ENCODE results near the gene HS3ST4.

The HS3ST4 gene

DNA sequence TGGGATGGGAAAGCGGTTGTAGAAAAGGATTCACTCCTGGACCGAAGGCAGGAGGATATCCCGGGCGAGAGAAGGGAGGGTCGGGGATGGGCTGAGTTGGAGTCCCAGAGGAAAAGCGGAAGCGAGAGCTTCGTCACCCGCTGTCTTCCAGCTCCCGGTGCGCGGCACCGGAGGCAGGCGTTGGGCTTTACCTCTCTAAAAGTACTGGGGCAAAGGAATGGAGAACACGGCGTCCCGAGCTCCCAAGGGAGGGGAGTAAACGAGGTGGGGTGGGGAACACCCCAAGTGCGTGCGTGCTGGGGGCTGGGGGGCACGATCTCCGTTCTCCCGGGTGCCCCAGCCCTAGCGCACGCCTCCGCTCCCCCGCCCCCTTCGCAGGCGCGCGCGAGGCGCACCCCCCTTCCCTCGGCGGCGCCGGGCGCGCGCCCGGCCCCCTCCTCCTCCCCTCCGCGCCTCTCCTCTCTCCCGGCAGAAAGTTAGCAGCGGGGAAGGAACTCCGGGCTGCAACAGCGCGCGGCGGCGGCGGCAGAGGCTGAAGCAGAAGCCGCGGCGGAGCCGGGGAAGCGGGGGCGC lies at the start of gene HS3ST4:
Gene HS3ST4 (plus strand): TSS at position 441 of the 573 bp plus-strand sequence.
- peak in 11 of 58 donors; percentile 7 to 43 (median 17) for DNase-seq

DNA sequence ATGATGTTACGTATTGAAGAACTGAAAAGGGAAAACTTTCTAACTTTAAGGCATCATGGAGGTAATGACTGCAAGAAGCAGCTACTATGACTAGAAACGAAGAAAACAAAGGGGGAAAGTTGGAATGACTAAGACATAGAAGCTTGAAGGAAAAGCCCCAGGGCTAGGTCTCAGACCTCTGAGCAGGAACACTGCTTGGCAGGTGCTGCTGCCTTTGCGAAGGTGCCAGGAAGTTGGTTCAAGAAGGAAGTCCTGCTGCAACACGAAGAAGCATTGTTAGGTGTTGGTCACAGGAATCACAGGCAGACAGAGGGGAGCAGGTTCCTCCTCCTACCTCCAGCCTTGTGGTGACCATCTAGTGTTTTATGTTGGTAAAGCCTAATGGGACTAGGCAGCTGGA lies 48.1 kb upstream of the HS3ST4 start:
- no peak for DNase-seq

DNA sequence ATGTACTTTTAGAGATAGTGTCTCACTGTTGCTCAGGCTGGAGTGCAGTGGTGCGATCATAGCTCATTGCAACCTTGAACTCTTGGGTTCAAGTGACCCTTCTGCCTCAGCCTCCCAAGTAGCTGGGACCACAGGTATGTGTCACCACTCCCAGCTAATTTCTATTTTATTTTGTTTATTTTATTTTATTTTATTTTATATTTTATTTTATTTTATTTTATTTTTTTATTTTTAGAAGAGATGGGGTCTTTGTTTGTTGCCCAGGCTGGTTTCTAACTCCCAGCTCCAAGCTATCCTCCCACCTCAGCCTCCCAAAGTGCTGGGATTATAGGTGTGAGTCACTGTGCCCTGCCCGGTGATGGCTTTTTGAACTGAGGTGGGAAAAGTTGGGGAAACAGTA lies 35.1 kb upstream of the HS3ST4 start:
- DNase-seq = no peak

DNA sequence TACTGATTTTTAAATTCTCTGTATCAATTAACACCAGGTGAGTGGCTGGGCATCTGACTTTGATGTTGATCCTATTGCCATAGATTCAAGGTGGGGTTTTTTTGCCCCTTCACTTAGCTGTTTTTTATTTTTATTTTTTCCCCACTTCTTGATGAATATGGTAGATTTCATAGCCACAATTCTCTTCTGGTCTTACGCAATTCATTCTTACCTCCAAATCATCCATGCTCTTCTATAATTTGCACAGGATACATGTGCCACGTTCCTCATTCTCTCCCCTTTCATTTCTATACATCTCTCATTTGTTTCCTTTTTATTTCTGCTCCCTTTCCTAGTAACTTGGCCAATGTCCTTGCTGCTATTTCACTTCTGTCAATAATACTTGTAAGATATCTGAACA lies 14.9 kb upstream of the HS3ST4 start:
- no peak for DNase-seq

DNA sequence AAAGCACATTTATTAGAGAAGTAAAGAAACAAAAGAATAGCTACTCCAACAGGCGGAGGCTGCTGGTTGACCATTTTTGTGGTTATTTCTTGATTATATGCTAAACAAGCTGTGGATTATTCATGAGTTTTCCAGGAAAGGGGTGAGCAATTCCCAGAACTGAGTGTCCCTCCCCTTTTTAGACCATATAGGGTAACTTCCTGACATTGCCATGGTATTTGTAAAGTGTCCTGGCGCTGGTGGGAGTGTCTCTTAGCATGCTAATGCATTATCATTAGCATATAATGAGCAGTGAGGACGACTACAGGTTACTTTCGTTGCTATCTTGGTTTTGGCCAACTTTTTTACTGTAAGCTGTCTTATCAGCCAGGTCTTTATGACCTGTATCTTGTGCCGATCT lies 12.2 kb upstream of the HS3ST4 start:
- DNase-seq = no peak

GRCh38 chr16:25689137-25689836 lies 2.5 kb upstream of the HS3ST4 start:
- DNase-seq = no peak

DNA sequence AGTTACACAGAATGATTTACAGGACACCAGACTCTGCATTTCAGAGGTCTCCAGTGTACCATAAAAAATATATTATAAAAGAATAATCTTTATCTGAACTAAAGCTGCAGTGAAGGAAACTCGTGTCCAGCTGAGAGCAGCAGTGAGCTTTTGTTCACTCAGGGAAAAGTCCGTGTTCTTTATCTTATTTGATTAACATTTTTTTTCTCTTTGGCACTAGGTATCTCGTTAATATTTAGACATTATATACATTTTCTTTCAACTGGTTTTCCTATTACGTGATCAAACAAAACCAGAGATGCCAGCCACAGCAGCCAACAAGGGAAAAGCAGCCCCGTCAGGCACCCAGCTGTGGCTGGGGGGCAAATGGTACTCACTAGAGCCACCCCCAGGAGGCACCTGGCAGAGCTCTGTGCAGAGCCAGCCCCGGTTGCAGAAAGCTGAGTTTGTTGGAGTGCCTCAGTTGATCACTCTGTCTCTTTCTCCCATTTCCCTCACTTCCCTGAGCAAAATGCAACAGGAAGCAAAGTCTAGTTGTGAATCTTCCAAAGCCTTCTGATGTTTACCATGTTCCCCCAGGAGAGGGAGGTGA lies 1.1 kb upstream of the HS3ST4 start:
- DNase-seq = no peak

DNA sequence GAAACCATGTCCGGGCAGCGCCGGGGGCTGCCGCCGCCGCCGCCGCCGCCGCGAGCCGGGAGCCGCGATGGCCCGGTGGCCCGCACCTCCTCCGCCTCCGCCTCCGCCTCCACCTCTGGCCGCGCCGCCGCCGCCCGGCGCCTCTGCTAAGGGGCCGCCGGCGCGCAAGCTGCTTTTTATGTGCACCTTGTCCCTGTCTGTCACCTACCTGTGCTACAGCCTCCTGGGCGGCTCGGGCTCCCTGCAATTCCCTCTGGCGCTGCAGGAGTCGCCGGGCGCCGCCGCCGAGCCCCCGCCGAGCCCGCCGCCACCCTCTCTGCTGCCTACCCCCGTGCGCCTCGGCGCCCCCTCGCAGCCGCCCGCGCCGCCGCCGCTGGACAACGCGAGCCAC lies 587 bp downstream of the HS3ST4 start:
- DNase-seq = peak in 1 of 58 donors; percentile 5

GRCh38 chr16:25692742-25693508 lies 1.2 kb downstream of the HS3ST4 start:
- peak in 1 of 58 donors; percentile 5 for DNase-seq

DNA sequence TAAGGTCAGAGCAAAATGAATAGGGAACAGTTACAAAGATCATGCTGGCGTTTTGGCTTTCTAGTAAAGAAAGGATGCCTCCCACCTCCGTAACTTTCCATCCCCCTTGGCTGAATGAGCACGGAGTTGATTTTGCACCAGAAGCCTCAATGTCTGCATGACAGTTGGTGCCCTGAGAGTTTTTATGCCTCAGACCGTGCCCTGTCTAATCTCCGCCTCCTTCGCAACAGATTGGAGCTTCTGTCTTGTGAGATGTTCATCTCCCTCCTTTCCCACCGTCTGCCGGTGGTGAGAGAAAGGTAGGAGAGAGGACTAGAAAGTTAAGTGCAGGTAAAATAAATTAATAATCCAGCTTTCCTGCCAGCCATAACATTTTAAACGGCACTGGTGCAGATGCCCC lies 1.9 kb downstream of the HS3ST4 start:
- DNase-seq = no peak

- DNase-seq = no peak
Measured at GRCh38 chr16:25699069-25699468, 7.3 kb downstream of the HS3ST4 start.

DNA sequence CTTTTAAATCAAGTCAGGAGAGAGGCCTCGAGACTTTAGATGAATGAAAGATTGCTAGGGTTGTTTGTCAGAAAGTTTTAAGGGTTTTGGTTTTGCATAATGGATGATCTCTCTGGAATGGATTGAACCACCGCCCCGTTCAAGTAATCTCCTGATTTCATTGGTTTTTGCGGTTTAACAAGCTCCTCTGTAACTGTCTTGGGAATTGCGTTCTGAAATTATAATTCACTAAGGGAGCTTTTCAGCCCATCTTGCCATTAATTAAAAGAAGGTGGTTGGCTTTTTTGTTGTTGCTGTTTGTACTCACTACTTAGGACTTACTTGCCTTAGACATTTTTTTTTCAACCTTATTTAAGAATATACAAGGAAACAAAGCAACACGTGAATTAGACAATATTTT lies 8.8 kb downstream of the HS3ST4 start:
- no peak for DNase-seq

- DNase-seq = no peak
Measured at GRCh38 chr16:25707553-25707952, 15.8 kb downstream of the HS3ST4 start.

DNA sequence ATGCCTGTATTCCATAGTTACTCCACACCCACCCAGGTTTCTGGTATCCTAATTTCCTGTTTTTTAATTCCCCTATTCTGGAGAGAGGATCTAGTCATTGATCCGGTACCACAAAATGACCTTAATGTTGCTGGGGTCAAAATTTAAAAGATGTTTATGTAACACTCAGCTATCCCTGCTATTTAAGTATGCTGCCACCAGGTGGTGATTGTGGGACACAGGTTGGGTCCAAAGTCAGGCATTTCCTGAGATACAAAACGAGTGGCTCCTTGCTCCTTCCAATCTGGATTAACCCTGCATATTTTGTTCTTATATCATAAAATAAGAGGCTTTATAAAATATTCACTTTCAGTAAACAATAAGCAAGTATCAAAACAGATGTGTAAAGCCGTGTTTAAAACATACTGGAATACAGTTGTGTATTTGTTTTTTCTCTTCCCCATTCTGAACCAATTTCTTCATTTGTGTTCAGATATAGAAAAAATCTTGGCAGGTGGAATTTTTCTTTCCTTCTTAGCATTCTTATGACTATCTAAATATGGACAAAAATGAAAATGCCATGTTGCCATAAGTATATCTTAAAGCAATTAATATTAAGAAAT lies 16.3 kb downstream of the HS3ST4 start:
- no peak for DNase-seq

DNA sequence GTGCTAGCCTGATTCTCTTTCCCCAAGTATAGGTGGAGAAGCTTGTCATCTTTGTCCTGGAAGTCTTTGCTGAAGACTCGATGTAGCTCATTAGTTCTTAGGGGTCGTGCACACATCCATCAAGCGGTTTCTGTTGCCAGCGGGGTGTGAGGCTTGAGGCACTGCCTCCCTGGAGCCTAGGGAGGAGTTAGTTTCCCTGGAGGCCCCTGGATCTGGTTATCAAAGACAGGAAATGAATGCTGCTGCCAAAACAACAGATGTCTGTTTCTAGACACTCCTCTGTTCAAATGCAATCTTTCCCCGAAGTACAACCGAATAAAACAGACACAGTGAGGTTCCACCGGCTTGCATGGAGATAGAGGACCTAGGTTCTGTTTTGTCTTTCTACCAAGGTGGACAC lies 17.5 kb downstream of the HS3ST4 start:
- no peak for DNase-seq

- no peak for DNase-seq
Measured at GRCh38 chr16:25713785-25714570, 22.2 kb downstream of the HS3ST4 start.

GRCh38 chr16:25716186-25716585 lies 24.4 kb downstream of the HS3ST4 start:
- DNase-seq = peak in 1 of 58 donors; percentile 4

- DNase-seq = peak in 15 of 58 donors; percentile 2 to 69 (median 7)
Measured at GRCh38 chr16:25721439-25721838, 29.7 kb downstream of the HS3ST4 start.

DNA sequence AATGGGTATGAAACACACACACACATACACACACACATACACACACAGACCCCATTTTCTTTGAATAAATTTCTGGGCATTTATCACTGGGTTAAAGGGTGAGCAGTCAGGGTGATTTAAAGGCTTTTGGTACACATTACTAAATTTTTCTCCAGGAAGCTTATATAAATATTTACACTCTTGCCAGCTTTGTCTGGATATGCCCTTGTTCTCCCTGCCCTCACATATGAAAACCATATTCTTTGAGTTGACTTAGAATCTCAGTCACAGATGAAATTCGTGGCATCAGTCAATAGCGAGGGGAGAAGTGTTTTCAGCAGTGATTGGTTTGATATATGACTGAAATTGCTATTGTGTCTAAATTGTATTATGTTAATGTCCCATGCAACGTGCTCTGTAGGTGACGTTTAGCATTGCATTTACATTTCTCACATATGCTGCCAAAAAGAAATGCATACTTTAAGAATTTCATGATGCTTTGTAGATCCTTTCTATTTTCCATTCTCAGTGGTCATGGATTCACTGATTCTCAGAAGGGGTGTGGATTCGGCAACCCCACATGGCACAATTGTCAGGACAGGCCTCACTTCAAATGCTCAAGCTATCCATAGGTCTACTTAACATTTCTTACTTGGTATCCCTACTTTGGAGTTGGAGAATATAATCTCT lies 34.8 kb downstream of the HS3ST4 start:
- no peak for DNase-seq

DNA sequence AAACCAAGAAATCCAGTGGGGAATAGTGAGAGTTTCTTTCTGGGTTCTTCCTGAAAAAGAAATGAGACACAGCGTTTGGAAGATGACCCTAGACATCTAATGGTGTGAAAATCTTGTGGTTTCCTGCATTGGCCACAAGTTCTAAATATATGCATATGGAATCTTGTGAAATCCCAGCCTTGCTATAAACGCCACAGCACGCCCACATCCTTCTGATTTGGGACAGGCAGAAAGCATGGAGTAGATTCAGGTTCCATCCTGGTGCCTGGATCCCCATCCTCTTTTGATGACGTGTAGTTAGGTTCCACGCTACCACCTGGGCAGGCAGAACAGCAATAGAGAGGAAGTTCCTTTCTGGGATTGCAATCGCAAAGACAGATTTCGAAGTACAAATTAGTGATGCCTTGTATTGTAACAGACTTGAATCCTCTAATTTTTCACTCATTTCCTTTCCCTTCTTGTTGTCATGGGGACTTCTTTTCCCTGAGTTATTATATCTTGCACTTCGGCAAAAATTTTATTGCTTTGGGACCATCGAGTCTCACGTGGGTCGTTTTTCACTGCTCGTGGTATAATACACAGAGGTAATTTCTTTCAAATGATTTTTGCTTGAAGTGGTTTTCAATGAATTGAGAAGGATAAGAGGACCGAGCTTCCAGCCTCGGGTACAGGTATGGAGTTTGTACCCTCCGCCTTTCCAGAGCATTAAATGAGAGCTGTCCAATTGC lies 37.6 kb downstream of the HS3ST4 start:
- no peak for DNase-seq
